Ascending aorta (tissue), 2 donors: ENCODE results near the gene ZBP1. TPM values are rescaled to one million over a fixed set of nuclear protein-coding genes. Genes with fewer than 3 reads are reported as not detected.
"Not testable (repeated sequence)": the region's sequence is repeated elsewhere in the genome, so short reads cannot be mapped to it uniquely, and the experiment has no call there.

Experiments used
- DNase-seq, 2 donors: peaks; one replicate each; pipeline ENCODE4 v3.0.0-alpha.2; 2019; ENCODE audit warnings: low spot score in 2 of 2
- H3K27ac ChIP-seq, 2 donors: fragments of 200-600 bp; sonication (generic); one replicate each; pipeline ENCODE4 v1.5.1; 2016 to 2017; ENCODE audit warnings: mild to moderate bottlenecking in 1 of 2
- H3K27me3 ChIP-seq: fragments of 200-600 bp; sonication (generic); one replicate; pipeline ENCODE4 v1.5.1; 2017
- H3K36me3 ChIP-seq, 2 donors: fragments of 200-600 bp; sonication (generic); one replicate each; pipeline ENCODE4 v1.5.1; 2016
- H3K4me1 ChIP-seq, 2 donors: fragments of 200-600 bp; sonication (generic); one replicate each; pipeline ENCODE4 v1.5.1; 2016 to 2017; ENCODE audit warnings: mild to moderate bottlenecking in 1 of 2
- H3K4me3 ChIP-seq, 2 donors: fragments of 200-600 bp; sonication (generic); one replicate each; pipeline ENCODE4 v1.5.1; 2016 to 2017; ENCODE audit warnings: mild to moderate bottlenecking in 1 of 2
- H3K9me3 ChIP-seq, 2 donors: fragments of 200-600 bp; sonication (generic); one replicate each; pipeline ENCODE4 v1.5.1; 2016
- CTCF ChIP-seq, 3 experiments: fragments of 200-600 bp in 2 of 3; fragments of 450-650 bp in 1 of 3; sonication (generic) in 2 of 3; IDR thresholded peaks; one replicate each; pipeline ENCODE4 v1.5.1; 2016 to 2019; ENCODE audit warnings: antibody characterized with exemption in 3 of 3, mild to moderate bottlenecking in 1 of 3, moderate library complexity in 1 of 3
- intact Hi-C: fragments of 100-400 bp; cut with DNase I; formaldehyde crosslinking; loops from one replicate; pipeline ENCODE4 v1.15.1; 2023
- total RNA-seq: library from RNA; depleted of rRNA; stranded (reverse); fragments of >200 nt; gene quantifications from one replicate; pipeline ENCODE4 v1.1.0, GENCODE V29; 2016

Gene ZBP1
- total RNA-seq, 1 donor from 2014 or later = not detected

- no peaks in the 10 kb centered on the region for H3K9me3 ChIP-seq
- DNase-seq = no peak
- no peak overlapping the region for H3K27ac ChIP-seq
- no peak for TF ChIP-seq CTCF (IDR thresholded peaks at IDR 0.05)
- no peak overlapping the region for H3K4me3 ChIP-seq
- H3K4me1 ChIP-seq = peaks cover 0 to 2% of the 10 kb centered on the region in 2 donors
- intact Hi-C loops = no loop called here
- no peaks in the 10 kb centered on the region for H3K27me3 ChIP-seq
- H3K36me3 ChIP-seq = no peaks in the 10 kb centered on the region
These were observed 12.1 kb upstream of the ZBP1 start for GRCh38 chr20:57632286-57632685.

GRCh38 chr20:57630061-57630460 is 9.8 kb upstream of the ZBP1 start:
- DNase-seq = peak in 1 of 2 donors; percentile 59
- Histone ChIP-seq H3K4me3 (no peak overlapping the region), H3K36me3 (no peaks in the 10 kb centered on the region), H3K4me1 (peaks cover 0 to 2% of the 10 kb centered on the region in 2 donors), H3K27me3 (no peaks in the 10 kb centered on the region), H3K27ac (no peak overlapping the region), H3K9me3 (peaks cover 0 to 4% of the 10 kb centered on the region in 2 donors)
- TF ChIP-seq CTCF (IDR thresholded peaks at IDR 0.05) = no peak
- intact Hi-C loops = no loop called here

GRCh38 chr20:57629491-57629901 is 9.3 kb upstream of the ZBP1 start:
- H3K36me3 ChIP-seq, H3K4me1 ChIP-seq, H3K9me3 ChIP-seq, H3K27me3 ChIP-seq, DNase-seq, H3K4me3 ChIP-seq, H3K27ac ChIP-seq, intact Hi-C loops: not testable (repeated sequence)

- H3K9me3 ChIP-seq, intact Hi-C loops, H3K27me3 ChIP-seq, H3K4me3 ChIP-seq, H3K36me3 ChIP-seq, H3K4me1 ChIP-seq: not testable (repeated sequence)
- DNase-seq = peak in 1 of 2 donors; percentile 55
- H3K27ac ChIP-seq = peak overlapping the region in 1 of 2 donors; percentile 37
These were observed 8.7 kb upstream of the ZBP1 start for GRCh38 chr20:57628962-57629308.

DNA sequence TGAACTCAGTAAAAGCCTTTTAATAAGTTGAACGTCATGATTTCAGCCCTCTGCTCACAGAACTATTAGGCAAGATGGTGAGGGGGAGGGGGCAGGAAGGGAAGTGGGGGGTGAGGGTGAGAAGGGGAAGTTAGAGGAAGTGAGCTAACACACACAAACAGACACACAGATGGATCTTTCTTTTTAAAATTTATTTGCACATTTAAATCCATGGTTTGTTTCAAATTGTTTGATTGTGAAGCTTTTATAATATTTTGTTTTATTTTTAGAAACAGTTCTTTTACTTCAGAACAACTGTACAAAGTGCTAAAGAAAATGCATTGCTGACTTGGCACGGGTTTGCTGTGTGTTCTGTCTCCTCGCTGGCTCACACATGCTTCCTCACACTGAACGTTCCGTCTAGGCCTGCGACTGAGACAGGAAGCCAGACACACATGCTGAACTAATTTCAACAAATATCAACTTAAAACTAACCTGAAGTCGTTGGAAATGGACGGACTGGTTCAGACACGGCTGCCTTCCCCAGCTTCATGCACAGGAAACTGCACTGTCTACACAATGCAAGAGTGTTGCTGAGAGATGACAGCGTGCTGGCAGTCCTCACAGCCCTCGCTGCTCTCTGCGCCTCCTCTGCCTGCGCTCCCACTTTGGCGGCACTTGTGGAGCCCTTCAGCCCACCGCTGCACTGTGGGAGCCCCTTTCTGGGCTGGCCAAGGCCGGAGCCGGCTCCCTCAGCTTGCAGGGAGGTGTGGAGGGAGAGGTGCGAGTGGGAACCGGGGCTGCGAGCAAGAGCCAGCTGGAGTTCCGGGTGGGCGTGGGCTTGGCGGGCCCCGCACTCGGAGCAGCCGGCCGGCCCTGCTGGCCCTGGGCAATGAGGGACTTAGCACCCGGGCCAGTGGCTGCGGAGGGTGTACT is 8.1 kb upstream of the ZBP1 start:
- Histone ChIP-seq H3K27me3 (no peaks in the 10 kb centered on the region), H3K4me1 (peaks cover 0 to 2% of the 10 kb centered on the region in 2 donors), H3K4me3 (no peak overlapping the region), H3K9me3 (peaks cover 0 to 6% of the 10 kb centered on the region in 2 donors), H3K36me3 (no peaks in the 10 kb centered on the region), H3K27ac (peak overlapping the region; percentile 37 to 57)
- no peak for TF ChIP-seq CTCF (IDR thresholded peaks at IDR 0.05)
- intact Hi-C loops = no loop called here
- no peak for DNase-seq

DNA sequence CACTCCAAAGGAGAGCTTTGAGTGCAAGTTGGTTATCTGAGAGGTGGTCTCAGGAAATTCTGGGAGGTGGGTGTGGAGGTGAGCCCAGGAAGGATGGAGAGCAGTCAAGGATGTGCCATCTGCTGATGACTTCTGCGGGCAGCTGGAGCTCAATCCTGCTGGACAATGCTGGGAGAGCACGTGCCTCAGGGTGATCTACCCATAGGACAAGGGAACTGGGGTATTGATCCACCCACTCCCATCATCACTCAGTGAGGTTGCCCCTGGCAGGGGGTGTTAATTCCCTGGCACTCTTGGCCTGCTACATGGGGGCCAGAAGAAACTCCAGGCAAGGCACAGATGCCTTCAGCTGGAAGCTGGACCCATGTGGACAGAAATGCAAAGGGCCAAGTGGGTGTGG is 7.1 kb upstream of the ZBP1 start:
- H3K4me3 ChIP-seq = no peak overlapping the region
- peaks cover 0 to 2% of the 10 kb centered on the region in 2 donors for H3K4me1 ChIP-seq
- H3K27ac ChIP-seq = peak overlapping the region; percentile 43 to 51
- no peaks in the 10 kb centered on the region for H3K27me3 ChIP-seq
- H3K9me3 ChIP-seq = peaks cover 0 to 6% of the 10 kb centered on the region in 2 donors
- no peaks in the 10 kb centered on the region for H3K36me3 ChIP-seq
- no peak for DNase-seq
- intact Hi-C loops = no loop called here
- TF ChIP-seq CTCF (IDR thresholded peaks at IDR 0.05) = no peak
